Ectodermal cell (in vitro differentiated cells): ENCODE measurements around the gene ZNF334.

Experiments
- H3K27ac ChIP-seq: 2 replicates; pipeline ENCODE4 v1.7.0; 2013; ENCODE audit warnings: mild to moderate bottlenecking, low read depth, low read length; ENCODE audit not compliant: insufficient read depth, poor library complexity, severe bottlenecking
- H3K27me3 ChIP-seq: 2 replicates; pipeline ENCODE4 v1.7.0; 2013; ENCODE audit warnings: mild to moderate bottlenecking, low read length; ENCODE audit not compliant: insufficient read depth, control insufficient read depth, poor library complexity, severe bottlenecking
- H3K36me3 ChIP-seq: one replicate; pipeline ENCODE4 v1.7.0; 2013; ENCODE audit warnings: low read length; ENCODE audit not compliant: control insufficient read depth, insufficient read depth
- H3K4me1 ChIP-seq: one replicate; pipeline ENCODE4 v1.7.0; 2013; ENCODE audit warnings: low read length; ENCODE audit not compliant: control insufficient read depth, insufficient read depth
- H3K4me3 ChIP-seq: 2 replicates; pipeline ENCODE4 v1.7.0; 2013; ENCODE audit warnings: low read depth, low read length, control low read depth; ENCODE audit not compliant: insufficient read depth
- H3K9me3 ChIP-seq: 2 replicates; pipeline ENCODE4 v1.7.0; 2013; ENCODE audit warnings: mild to moderate bottlenecking, low read length, moderate library complexity; ENCODE audit not compliant: control insufficient read depth
- WGBS, 2 experiments: methylation state at CpG; one replicate each; pipeline ENCODE4 v1.1.7; 2013; ENCODE audit warnings: missing lambda C conversion rate in 2 of 2; 5-methylcytosine and 5-hydroxymethylcytosine counted together

ZNF334 gene

DNA sequence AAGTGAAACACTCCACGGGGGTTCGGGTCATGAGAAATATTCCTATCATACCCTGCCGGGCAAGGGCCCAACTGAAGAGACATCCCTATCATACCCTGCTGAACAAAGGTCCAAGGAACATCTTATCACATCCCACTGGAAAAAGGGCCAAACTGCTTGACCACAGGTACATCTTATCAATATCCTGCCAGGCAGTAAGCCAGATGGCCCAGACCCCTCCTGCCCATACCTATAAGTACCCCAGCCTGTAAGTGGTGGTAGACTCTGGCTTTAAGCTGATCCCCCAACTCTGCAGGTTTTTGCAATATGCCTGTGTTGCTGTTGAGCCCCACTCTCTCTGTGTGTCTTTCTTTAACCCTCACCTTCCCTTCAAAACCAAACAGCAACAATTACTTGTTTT lies 51.6 kb downstream of the ZNF334 start:
- H3K4me1 ChIP-seq, result no peaks in the 10 kb centered on the region
- H3K36me3 ChIP-seq, result peaks cover 10% of the 10 kb centered on the region
- no peaks in the 10 kb centered on the region for H3K9me3 ChIP-seq
- WGBS, 2 experiments, result 93 to 98% methylated on average over 3 of the region's 3 CpGs
- H3K27ac ChIP-seq, result no peak overlapping the region
- H3K4me3 ChIP-seq, result no peak overlapping the region
- H3K27me3 ChIP-seq, result no peaks in the 10 kb centered on the region

DNA sequence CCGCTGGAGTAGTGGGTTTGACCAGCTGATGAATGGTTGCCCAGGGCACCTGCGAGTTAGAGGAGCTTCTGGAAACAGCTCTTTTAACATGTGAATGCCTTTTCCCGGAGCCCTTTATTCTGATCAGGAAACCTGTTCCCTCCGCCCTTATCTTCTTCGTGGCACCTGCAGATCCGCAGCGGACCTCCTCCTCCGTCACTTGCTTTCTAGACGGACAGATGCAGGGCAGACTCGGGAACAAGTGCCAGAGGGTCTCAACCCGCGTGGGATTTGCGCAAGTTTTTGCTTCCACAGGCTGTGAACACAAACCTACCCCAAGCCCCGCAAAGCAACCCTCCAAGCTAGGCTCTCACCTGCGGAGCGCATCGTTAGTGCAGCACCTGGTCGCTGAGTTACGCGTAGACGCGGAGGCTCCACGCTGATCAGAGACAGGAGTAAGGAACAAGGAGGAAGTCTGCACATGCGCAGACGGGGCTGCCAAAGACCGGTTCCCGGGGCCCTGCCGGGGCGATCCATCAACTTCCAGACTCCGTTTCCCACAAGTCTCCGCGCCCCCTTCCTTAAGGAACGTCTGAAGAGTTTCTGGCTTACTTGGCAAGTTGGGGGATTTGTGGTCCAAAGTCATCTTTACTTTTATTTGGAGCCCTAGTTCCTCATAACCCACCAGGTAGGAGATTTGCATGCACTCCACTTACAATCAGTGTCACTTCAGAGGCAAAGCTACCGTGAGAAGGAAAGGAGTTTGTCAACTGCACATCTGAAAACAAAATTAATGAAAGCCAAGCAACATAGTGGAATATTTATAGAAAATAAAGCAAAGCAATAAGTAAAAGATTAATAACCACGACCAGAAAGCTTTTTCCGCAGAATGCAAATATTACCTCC lies 54.3 kb downstream of the ZNF334 start:
- Histone ChIP-seq H3K27ac (no peak overlapping the region), H3K9me3 (no peaks in the 10 kb centered on the region), H3K4me1 (no peaks in the 10 kb centered on the region), H3K36me3 (peaks cover 10% of the 10 kb centered on the region), H3K27me3 (no peaks in the 10 kb centered on the region), H3K4me3 (peak overlapping the region; percentile 47)
- 13% methylated on average over 35 to 36 of the region's 36 CpGs for WGBS, 2 experiments

DNA sequence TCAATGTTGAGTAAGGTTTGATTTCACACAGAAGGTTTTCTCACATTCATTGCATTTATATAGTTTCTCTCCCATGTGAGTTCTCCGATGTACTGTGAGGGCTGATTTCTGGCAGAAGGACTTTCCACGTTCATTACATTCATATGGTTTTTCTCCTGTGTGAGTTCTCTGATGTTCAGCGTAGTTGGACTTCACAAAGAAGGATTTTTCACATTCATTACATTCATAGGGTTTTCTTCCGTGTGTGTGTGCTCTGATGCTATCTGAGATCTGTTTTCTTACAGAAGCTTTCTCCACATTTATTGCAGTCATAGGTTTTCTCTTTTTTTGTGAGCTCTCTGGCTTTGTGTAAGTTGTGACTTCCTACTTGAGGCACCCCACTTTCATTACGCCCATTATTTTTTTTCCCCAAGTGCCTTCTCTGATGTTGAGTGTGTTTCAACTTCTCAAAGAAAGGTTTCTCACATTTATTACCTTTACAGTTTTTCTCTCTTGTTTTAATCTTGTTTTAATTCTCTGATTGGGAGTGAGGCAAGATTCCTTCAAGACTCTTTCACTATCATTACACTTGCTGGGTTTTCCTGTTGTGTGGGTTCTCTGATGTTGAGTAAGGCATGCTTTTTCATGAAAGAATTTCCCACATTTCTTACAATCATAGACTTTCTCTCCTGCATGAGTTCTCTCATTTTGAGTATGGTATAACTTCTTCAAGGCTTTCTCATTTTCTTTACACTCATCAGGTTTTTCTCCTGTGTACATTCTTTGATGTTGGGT lies 56.9 kb downstream of the ZNF334 start:
- H3K9me3 ChIP-seq, result no peaks in the 10 kb centered on the region
- no peaks in the 10 kb centered on the region for H3K4me1 ChIP-seq
- H3K4me3 ChIP-seq, result no peak overlapping the region
- no peaks in the 10 kb centered on the region for H3K27me3 ChIP-seq
- H3K27ac ChIP-seq, result no peak overlapping the region
- H3K36me3 ChIP-seq, result peaks cover 10% of the 10 kb centered on the region
- WGBS, 2 experiments, result 96 to 99% methylated on average over 4 to 5 of the region's 5 CpGs

DNA sequence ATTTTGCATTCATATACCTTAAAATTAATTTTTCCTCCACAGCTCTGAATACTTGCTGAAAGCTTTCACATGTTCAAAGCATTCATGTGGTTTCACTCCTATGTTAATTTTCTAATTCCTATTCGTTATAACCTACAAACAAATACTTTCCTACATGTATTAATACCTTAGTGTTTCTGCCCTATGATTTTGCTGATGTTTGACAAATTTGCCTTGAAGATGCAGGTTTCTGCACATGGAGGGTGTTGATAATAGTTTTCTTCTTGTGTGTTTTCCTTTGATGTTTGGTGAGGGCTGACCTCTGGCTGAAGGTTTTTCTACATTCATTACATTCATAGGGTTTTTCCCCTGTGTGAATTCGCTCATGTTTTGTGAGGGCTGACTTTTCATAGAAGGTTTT lies 57.6 kb downstream of the ZNF334 start:
- Histone ChIP-seq H3K9me3 (no peaks in the 10 kb centered on the region), H3K27ac (no peak overlapping the region), H3K36me3 (peaks cover 10% of the 10 kb centered on the region), H3K27me3 (no peaks in the 10 kb centered on the region), H3K4me1 (no peaks in the 10 kb centered on the region), H3K4me3 (no peak overlapping the region)
- 89 to 100% methylated on average over 1 to 2 of the region's 2 CpGs for WGBS, 2 experiments
